Fibroblast of lung (primary cell): Measurements from ENCODE around the gene S100A2. TPM values are rescaled to one million over a fixed set of nuclear protein-coding genes. Genes with fewer than 3 reads are reported as not detected.

Source experiments
- DNase-seq, 2 donors: peaks; one replicate each; pipeline versions ENCODE4 v3.0.0 to v3.0.0-alpha.2; 2010; ENCODE audit warnings: low read depth in 2 of 2
- H2AFZ ChIP-seq: 2 replicates; pipeline ENCODE4 v1.5.1; 2012; ENCODE audit warnings: low read length, control low read depth, inconsistent platforms
- H3K27ac ChIP-seq: 2 replicates; pipeline ENCODE4 v1.5.1; 2011; ENCODE audit warnings: low read length, control low read depth; ENCODE audit not compliant: insufficient read depth
- H3K27me3 ChIP-seq: 2 replicates; pipeline ENCODE4 v1.5.1; 2011; ENCODE audit warnings: mild to moderate bottlenecking, low read length; ENCODE audit not compliant: control insufficient read depth, insufficient read depth
- H3K36me3 ChIP-seq: 2 replicates; pipeline ENCODE4 v1.5.1; 2011; ENCODE audit warnings: low read length; ENCODE audit not compliant: control insufficient read depth, insufficient read depth
- H3K4me1 ChIP-seq: 2 replicates; pipeline ENCODE4 v1.5.1; 2011; ENCODE audit warnings: low read length; ENCODE audit not compliant: control insufficient read depth, insufficient read depth; ENCODE audit errors: extremely low read depth
- H3K4me2 ChIP-seq: 2 replicates; pipeline ENCODE4 v1.5.1; 2011; ENCODE audit warnings: low read length, control low read depth; ENCODE audit not compliant: insufficient read depth; ENCODE audit errors: extremely low read depth
- H3K4me3 ChIP-seq, 4 experiments: fragments of 200-600 bp in 1 of 4; sonication (generic) in 1 of 4; replicated peaks in 1 of 4; 2 replicates each; pipeline ENCODE4 v1.5.1; 2011 to 2016; ENCODE audit warnings: low read length in 4 of 4, low read depth in 3 of 4, mild to moderate bottlenecking in 3 of 4, control low read depth in 2 of 4, inconsistent platforms in 1 of 4, mixed read lengths in 1 of 4; ENCODE audit not compliant: insufficient read depth in 1 of 4; ENCODE audit errors: control extremely low read depth in 1 of 4
- H3K79me2 ChIP-seq: 2 replicates; pipeline ENCODE4 v1.5.1; 2012; ENCODE audit warnings: mild to moderate bottlenecking, low read length, inconsistent platforms; ENCODE audit not compliant: control insufficient read depth, insufficient read depth
- H3K9ac ChIP-seq: 2 replicates; pipeline ENCODE4 v1.5.1; 2011; ENCODE audit warnings: mild to moderate bottlenecking, low read length, control low read depth; ENCODE audit not compliant: insufficient read depth
- H3K9me3 ChIP-seq: 2 replicates; pipeline ENCODE4 v1.5.1; 2012; ENCODE audit warnings: low read depth, low read length; ENCODE audit not compliant: control insufficient read depth, insufficient read depth
- H4K20me1 ChIP-seq: 2 replicates; pipeline ENCODE4 v1.5.1; 2011; ENCODE audit warnings: low read length; ENCODE audit not compliant: control insufficient read depth, insufficient read depth; ENCODE audit errors: extremely low read depth
- CTCF ChIP-seq, 2 donors: IDR thresholded peaks in 1 of 2; conservative IDR thresholded peaks in 1 of 2; 1 replicate in 1 of 2; 2 replicates in 1 of 2; pipeline ENCODE4 v1.5.1; 2011 to 2012; ENCODE audit warnings: low read length in 2 of 2, control low read depth in 1 of 2, inconsistent platforms in 1 of 2, low read depth in 1 of 2, mild to moderate bottlenecking in 1 of 2
- EZH2 ChIP-seq: IDR thresholded peaks from 2 replicates; pipeline ENCODE4 v1.5.1; 2012; ENCODE audit warnings: low read length, control low read depth, mild to moderate bottlenecking; ENCODE audit errors: missing control alignments
- polyA plus RNA-seq, 2 donors: library from polyadenylated mRNA; depleted of rRNA in 1 of 2; stranded (reverse) in 1 of 2; unstranded in 1 of 2; fragments of >200 nt; gene quantifications; 2 replicates each; pipeline ENCODE4 v1.2.1, GENCODE V29; 2011 to 2012; ENCODE audit warnings: missing spikeins in 1 of 2
- total RNA-seq: library from RNA; depleted of rRNA; stranded (reverse); fragments of >200 nt; gene quantifications from 2 replicates; pipeline ENCODE4 v1.2.1, GENCODE V29; 2014

S100A2 gene
- total and polyA plus RNA-seq, 2 donors (not counting 1 experiment from before 2014, with no cell fraction given) = 3.6 to 4.8 TPM

GRCh38 chr1:153570874-153571273 is 5.2 kb upstream of the S100A2 start:
- H2AFZ ChIP-seq = no peak overlapping the region
- no peaks in the 10 kb centered on the region for H3K79me2 ChIP-seq
- no peaks in the 10 kb centered on the region for H3K9me3 ChIP-seq
- H3K4me3 ChIP-seq = no peak overlapping the region
- no peak overlapping the region for H3K27ac ChIP-seq
- no peak for DNase-seq
- no peak overlapping the region for H3K4me2 ChIP-seq
- no peaks in the 10 kb centered on the region for H4K20me1 ChIP-seq
- TF ChIP-seq EZH2 = no peak
- TF ChIP-seq CTCF (conservative IDR thresholded peaks at IDR 0.05 in 1 of 2, IDR thresholded peaks at IDR 0.05 in 1 of 2; ENCODE audit: low read depth in 1 of 2, low read length in 2 of 2) = no peak
- no peaks in the 10 kb centered on the region for H3K36me3 ChIP-seq
- H3K27me3 ChIP-seq = no peaks in the 10 kb centered on the region
- no peak overlapping the region for H3K9ac ChIP-seq
- H3K4me1 ChIP-seq = peaks cover 33% of the 10 kb centered on the region

GRCh38 chr1:153569465-153569864 is 3.8 kb upstream of the S100A2 start:
- no peak overlapping the region for H3K27ac ChIP-seq
- DNase-seq = no peak
- no peak overlapping the region for H2AFZ ChIP-seq
- H3K79me2 ChIP-seq = no peaks in the 10 kb centered on the region
- no peaks in the 10 kb centered on the region for H4K20me1 ChIP-seq
- peaks cover 41% of the 10 kb centered on the region for H3K4me1 ChIP-seq
- H3K9ac ChIP-seq = no peak overlapping the region
- no peaks in the 10 kb centered on the region for H3K9me3 ChIP-seq
- H3K27me3 ChIP-seq = no peaks in the 10 kb centered on the region
- no peak overlapping the region for H3K4me3 ChIP-seq
- no peaks in the 10 kb centered on the region for H3K36me3 ChIP-seq
- H3K4me2 ChIP-seq = no peak overlapping the region
- no peak for TF ChIP-seq CTCF (conservative IDR thresholded peaks at IDR 0.05 in 1 of 2, IDR thresholded peaks at IDR 0.05 in 1 of 2; ENCODE audit: low read depth in 1 of 2, low read length in 2 of 2)
- no peak for TF ChIP-seq EZH2

- peak overlapping the region; percentile 96 for H2AFZ ChIP-seq
- peak; percentile 81 to 83 for DNase-seq
- H3K4me1 ChIP-seq = peaks cover 41% of the 10 kb centered on the region
Observed at GRCh38 chr1:153568367-153569099, 2.9 kb upstream of the S100A2 start.

More at GRCh38 chr1:153568367-153569099, 2.9 kb upstream of the S100A2 start:
- Histone ChIP-seq H3K79me2 (no peaks in the 10 kb centered on the region), H3K4me2 (peak overlapping the region; percentile 75), H3K27ac (peak overlapping the region; percentile 100), H3K36me3 (no peaks in the 10 kb centered on the region), H3K27me3 (no peaks in the 10 kb centered on the region), H3K4me3 (peak overlapping the region in 1 of 4 experiments; percentile 2), H4K20me1 (no peaks in the 10 kb centered on the region), H3K9me3 (no peaks in the 10 kb centered on the region), H3K9ac (no peak overlapping the region)
- TF ChIP-seq CTCF (conservative IDR thresholded peaks at IDR 0.05 in 1 of 2, IDR thresholded peaks at IDR 0.05 in 1 of 2; ENCODE audit: low read depth in 1 of 2, low read length in 2 of 2) (peak; percentile 95 to 97), EZH2 (no peak)
